ENCODE results near the gene KCNB1. TPM values are rescaled to one million over a fixed set of nuclear protein-coding genes. Genes with fewer than 3 reads are reported as not detected.

The KCNB1 gene
- total RNA-seq, 6 donors from 2014 or later = 0.40 to 2.2 (median 0.98) TPM

- Histone ChIP-seq H3K9me3 (no peaks in the 10 kb centered on the region), H3K27ac (no peak overlapping the region), H3K4me1 (no peaks in the 10 kb centered on the region), H3K27me3 (no peaks in the 10 kb centered on the region), H3K4me3 (no peak overlapping the region), H3K36me3 (no peaks in the 10 kb centered on the region)
- no peak for DNase-seq
- 19 to 23% methylated on average over 6 to 9 of the region's 9 CpGs for WGBS, 2 donors
- ATAC-seq (ENCODE audit: low FRiP score in 2 of 2) = no peak
- TF ChIP-seq POLR2A (IDR thresholded peaks at IDR 0.05) (no peak), EP300 (IDR thresholded peaks at IDR 0.05) (no peak), POLR2AphosphoS5 (IDR thresholded peaks at IDR 0.05) (no peak)
- TF ChIP-seq, protein P1, sequence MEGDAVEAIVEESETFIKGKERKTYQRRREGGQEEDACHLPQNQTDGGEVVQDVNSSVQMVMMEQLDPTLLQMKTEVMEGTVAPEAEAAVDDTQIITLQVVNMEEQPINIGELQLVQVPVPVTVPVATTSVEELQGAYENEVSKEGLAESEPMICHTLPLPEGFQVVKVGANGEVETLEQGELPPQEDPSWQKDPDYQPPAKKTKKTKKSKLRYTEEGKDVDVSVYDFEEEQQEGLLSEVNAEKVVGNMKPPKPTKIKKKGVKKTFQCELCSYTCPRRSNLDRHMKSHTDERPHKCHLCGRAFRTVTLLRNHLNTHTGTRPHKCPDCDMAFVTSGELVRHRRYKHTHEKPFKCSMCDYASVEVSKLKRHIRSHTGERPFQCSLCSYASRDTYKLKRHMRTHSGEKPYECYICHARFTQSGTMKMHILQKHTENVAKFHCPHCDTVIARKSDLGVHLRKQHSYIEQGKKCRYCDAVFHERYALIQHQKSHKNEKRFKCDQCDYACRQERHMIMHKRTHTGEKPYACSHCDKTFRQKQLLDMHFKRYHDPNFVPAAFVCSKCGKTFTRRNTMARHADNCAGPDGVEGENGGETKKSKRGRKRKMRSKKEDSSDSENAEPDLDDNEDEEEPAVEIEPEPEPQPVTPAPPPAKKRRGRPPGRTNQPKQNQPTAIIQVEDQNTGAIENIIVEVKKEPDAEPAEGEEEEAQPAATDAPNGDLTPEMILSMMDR (IDR thresholded peaks at IDR 0.05) = no peak
Measured at GRCh38 chr20:49505518-49505917, 23.1 kb upstream of the KCNB1 start.

GRCh38 chr20:49503176-49503575 lies 20.7 kb upstream of the KCNB1 start:
- Histone ChIP-seq H3K36me3 (no peaks in the 10 kb centered on the region), H3K4me3 (no peak overlapping the region), H3K27ac (no peak overlapping the region), H3K27me3 (no peaks in the 10 kb centered on the region), H3K9me3 (no peaks in the 10 kb centered on the region), H3K4me1 (no peaks in the 10 kb centered on the region)
- 74 to 85% methylated on average over 6 of the region's 6 CpGs for WGBS, 2 donors
- ATAC-seq (ENCODE audit: low FRiP score in 2 of 2) (no peak), DNase-seq (no peak)
- TF ChIP-seq POLR2A (IDR thresholded peaks at IDR 0.05) (no peak), EP300 (IDR thresholded peaks at IDR 0.05) (no peak), POLR2AphosphoS5 (IDR thresholded peaks at IDR 0.05) (no peak)
- TF ChIP-seq, protein P1 (IDR thresholded peaks at IDR 0.05) = no peak

GRCh38 chr20:49501917-49502316 lies 19.4 kb upstream of the KCNB1 start:
- H3K9me3 ChIP-seq = no peaks in the 10 kb centered on the region
- no peaks in the 10 kb centered on the region for H3K27me3 ChIP-seq
- no peaks in the 10 kb centered on the region for H3K4me1 ChIP-seq
- 50 to 85% methylated on average over 3 of the region's 3 CpGs for WGBS, 2 donors
- no peak overlapping the region for H3K4me3 ChIP-seq
- TF ChIP-seq, protein P1 (IDR thresholded peaks at IDR 0.05) = no peak
- TF ChIP-seq POLR2A (IDR thresholded peaks at IDR 0.05) = no peak
- TF ChIP-seq POLR2AphosphoS5 (IDR thresholded peaks at IDR 0.05) = no peak
- TF ChIP-seq EP300 (IDR thresholded peaks at IDR 0.05) = no peak
- DNase-seq (no peak), ATAC-seq (ENCODE audit: low FRiP score in 2 of 2) (peak in 1 of 2 donors; percentile 44)
- H3K27ac ChIP-seq = no peak overlapping the region
- no peaks in the 10 kb centered on the region for H3K36me3 ChIP-seq

GRCh38 chr20:49497398-49497669 lies 14.9 kb upstream of the KCNB1 start:
- no peak for ATAC-seq (ENCODE audit: low FRiP score in 2 of 2)
- TF ChIP-seq POLR2AphosphoS5 (IDR thresholded peaks at IDR 0.05) (no peak), POLR2A (IDR thresholded peaks at IDR 0.05) (no peak), EP300 (IDR thresholded peaks at IDR 0.05) (no peak)
- TF ChIP-seq, protein P1 (IDR thresholded peaks at IDR 0.05) = no peak
- no peak overlapping the region for H3K27ac ChIP-seq
- no peaks in the 10 kb centered on the region for H3K36me3 ChIP-seq
- WGBS, 2 donors = 44 to 67% methylated on average over 1 of the region's 1 CpG
- no peaks in the 10 kb centered on the region for H3K9me3 ChIP-seq
- no peaks in the 10 kb centered on the region for H3K4me1 ChIP-seq
- H3K4me3 ChIP-seq = no peak overlapping the region
- H3K27me3 ChIP-seq = no peaks in the 10 kb centered on the region
- DNase-seq = no peak

DNA sequence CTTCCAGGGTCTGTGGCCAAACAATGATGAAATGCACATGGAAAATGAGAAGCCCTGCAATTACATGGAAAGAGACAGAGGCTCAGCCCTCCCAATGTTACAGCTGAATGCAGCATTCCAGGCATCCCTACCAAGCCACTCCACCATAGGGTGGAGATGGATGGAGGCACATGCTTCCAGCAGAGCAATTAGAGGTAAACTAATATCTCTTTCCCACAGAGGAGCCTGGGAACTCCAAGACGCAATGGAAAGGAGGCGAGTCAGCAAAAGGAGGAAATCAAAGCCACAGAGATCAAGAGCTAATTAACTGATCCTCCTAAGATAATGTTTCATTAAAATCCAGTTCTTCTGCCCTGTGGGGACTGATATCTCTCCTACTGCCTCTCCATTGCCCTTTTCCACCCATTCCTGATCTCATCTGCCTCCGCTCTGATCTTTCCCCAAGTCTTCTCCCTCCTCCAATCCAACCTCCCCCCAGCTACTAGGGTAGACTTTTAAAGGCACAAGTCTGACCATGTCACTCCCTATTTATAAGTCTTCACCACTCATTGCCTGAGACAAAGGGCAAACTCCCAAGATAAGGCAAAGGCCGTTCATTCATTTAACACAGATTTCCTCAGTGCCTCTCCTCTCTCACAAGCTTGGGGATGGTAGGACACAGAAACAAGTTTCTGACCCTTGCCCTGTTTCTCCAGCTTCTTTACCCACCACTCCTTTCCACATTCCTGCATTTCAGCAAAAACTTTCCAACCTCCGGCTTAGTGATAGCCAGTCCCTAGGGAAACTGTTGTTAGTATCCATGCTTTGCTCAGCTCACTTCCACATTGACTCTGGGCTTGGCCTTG lies 14.3 kb upstream of the KCNB1 start:
- Histone ChIP-seq H3K36me3 (no peaks in the 10 kb centered on the region), H3K4me3 (no peak overlapping the region), H3K27ac (no peak overlapping the region), H3K9me3 (no peaks in the 10 kb centered on the region), H3K4me1 (no peaks in the 10 kb centered on the region), H3K27me3 (no peaks in the 10 kb centered on the region)
- WGBS, 2 donors = 58 to 66% methylated on average over 5 of the region's 5 CpGs
- TF ChIP-seq POLR2AphosphoS5 (IDR thresholded peaks at IDR 0.05) (no peak), EP300 (IDR thresholded peaks at IDR 0.05) (no peak), POLR2A (IDR thresholded peaks at IDR 0.05) (no peak)
- TF ChIP-seq, protein P1 (IDR thresholded peaks at IDR 0.05) = no peak
- ATAC-seq (ENCODE audit: low FRiP score in 2 of 2) (no peak), DNase-seq (no peak)

All from upper lobe of left lung (tissue), 6 donors.